Measurements from ENCODE around the gene CACNA1H. TPM values are rescaled to one million over a fixed set of nuclear protein-coding genes. Genes with fewer than 3 reads are reported as not detected.

Gene CACNA1H
- total RNA-seq, 1 donor from 2014 or later, result 10.9 TPM

DNA sequence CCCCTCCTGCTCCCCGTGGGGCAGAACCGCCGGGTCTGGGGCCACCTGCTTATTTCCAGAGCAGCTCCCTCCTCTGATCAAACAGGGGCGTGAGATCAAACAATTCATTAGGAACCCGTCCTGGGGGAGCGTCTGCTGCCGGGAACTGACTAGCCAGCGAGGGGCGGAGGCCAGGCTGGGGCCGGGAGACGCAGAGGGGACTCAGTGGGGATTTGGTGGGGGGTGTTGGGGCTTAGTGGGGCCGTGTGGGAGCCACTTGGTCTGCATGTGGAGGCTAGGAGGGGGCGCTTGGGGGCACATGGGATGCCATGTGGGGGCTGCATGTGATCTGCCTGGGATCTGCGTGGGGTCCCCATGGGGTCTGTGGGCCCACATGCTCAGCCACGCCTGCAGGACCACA lies 20.5 kb upstream of the CACNA1H start:
- no peaks in the 10 kb centered on the region for H3K4me1 ChIP-seq
- no peaks in the 10 kb centered on the region for H3K9me3 ChIP-seq
- no peak for DNase-seq
- peaks cover 4% of the 10 kb centered on the region for H3K27me3 ChIP-seq
- ATAC-seq, result no peak
- TF ChIP-seq, protein P1, sequence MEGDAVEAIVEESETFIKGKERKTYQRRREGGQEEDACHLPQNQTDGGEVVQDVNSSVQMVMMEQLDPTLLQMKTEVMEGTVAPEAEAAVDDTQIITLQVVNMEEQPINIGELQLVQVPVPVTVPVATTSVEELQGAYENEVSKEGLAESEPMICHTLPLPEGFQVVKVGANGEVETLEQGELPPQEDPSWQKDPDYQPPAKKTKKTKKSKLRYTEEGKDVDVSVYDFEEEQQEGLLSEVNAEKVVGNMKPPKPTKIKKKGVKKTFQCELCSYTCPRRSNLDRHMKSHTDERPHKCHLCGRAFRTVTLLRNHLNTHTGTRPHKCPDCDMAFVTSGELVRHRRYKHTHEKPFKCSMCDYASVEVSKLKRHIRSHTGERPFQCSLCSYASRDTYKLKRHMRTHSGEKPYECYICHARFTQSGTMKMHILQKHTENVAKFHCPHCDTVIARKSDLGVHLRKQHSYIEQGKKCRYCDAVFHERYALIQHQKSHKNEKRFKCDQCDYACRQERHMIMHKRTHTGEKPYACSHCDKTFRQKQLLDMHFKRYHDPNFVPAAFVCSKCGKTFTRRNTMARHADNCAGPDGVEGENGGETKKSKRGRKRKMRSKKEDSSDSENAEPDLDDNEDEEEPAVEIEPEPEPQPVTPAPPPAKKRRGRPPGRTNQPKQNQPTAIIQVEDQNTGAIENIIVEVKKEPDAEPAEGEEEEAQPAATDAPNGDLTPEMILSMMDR (IDR thresholded peaks at IDR 0.05), result no peak
- no peaks in the 10 kb centered on the region for H3K36me3 ChIP-seq
- no peak overlapping the region for H3K27ac ChIP-seq
- no peak overlapping the region for H3K4me3 ChIP-seq
- intact Hi-C loops (cut with DNase I), result no loop called here

DNA sequence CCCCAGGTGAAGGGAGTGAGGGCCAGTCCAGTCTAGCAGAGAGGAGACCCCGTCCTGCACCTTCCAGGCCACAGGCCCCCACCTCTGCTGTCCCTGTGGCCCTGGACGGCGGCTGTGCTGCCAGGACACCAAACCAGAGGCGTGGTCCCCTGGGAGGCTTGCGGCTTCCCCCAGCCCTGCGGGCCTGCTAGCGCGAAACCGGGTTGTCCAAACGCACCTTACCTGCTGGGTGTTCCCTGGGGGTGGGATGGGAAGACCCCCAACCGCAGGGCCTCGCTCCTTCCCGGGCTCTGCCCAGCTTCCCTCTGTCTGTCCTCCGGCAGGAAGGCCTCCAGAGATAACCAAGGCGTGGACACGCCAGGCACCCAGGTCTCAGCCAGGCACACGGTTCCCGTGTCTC lies 19.6 kb upstream of the CACNA1H start:
- ATAC-seq (no peak), DNase-seq (no peak)
- Histone ChIP-seq H3K4me3 (no peak overlapping the region), H3K4me1 (no peaks in the 10 kb centered on the region), H3K36me3 (no peaks in the 10 kb centered on the region), H3K27ac (no peak overlapping the region), H3K9me3 (no peaks in the 10 kb centered on the region), H3K27me3 (peaks cover 4% of the 10 kb centered on the region)
- intact Hi-C loops (cut with DNase I), result no loop called here
- TF ChIP-seq, protein P1 (IDR thresholded peaks at IDR 0.05), result no peak

DNA sequence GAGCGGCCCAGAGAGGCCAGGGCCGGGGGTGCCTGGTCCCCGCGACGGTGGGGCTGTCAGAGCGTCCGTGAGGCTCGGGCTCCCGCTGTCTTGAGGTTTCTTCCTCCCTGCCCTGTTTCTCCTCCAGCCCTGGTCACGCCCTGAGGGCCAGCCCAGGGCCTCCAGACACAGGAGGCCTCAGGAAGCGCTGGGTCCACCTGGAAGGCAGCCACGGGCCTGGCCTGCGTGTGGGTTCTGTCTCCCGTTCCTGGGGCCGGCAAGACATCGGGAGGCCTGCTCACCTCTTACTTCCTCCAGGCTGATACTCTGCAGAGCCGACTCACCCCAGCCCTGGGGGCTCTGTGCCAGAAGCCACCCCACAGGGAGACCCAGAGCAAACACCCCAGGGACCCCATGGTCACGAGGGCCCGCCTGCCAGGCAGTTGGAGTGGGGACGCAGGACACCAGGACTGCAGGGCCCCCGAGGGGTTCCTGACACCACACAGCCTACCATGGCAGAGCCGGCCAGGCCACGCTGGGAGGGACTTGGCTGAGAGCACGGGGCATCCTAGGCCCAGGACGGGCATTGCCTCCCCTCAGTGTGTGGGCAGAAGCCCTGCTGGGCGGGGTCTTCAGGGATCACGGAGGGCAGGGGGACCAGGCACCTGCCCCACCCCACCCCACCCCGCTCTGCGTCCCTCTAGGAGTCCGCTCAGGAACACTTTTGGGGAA lies 18.9 kb upstream of the CACNA1H start:
- Histone ChIP-seq H3K9me3 (no peaks in the 10 kb centered on the region), H3K36me3 (no peaks in the 10 kb centered on the region), H3K27ac (no peak overlapping the region), H3K4me1 (no peaks in the 10 kb centered on the region), H3K27me3 (peaks cover 4% of the 10 kb centered on the region), H3K4me3 (no peak overlapping the region)
- TF ChIP-seq, protein P1 (IDR thresholded peaks at IDR 0.05), result no peak
- intact Hi-C loops (cut with DNase I), result no loop called here
- no peak for DNase-seq
- ATAC-seq, result no peak

DNA sequence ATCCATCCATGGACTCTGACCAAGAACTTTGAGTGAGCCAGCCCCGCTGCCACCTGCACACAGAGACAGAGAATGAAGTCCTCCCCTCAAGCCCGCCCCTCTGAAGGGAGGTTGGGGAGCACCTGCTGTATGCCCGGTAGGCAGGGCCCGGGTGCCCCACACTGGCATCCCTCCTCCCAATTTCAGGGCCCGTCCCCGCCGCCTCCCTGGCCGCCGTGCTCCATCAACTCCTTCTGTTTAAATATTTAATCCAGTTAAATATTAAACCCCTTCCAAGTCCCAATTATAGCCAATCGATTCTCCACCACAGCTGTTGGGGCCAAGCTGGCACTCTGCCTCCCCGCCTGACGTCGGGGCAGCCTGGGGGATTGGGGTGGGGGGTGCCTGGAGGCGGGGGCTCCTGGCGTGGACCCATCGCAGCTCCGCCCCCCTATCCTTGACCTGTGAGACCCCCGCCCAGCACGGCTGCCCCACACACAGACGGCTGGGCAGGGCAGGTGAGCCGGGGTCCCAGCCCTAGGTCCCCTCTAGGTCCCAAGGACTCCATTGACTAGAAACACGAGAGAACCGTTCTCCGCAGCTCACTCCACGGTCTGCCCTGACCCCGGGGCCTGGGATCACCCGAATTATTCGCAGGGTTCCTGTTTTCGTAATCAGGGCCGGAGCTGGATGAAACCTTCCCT lies 18.0 kb upstream of the CACNA1H start:
- DNase-seq (no peak), ATAC-seq (no peak)
- Histone ChIP-seq H3K27ac (no peak overlapping the region), H3K27me3 (peaks cover 4% of the 10 kb centered on the region), H3K9me3 (no peaks in the 10 kb centered on the region), H3K4me1 (no peaks in the 10 kb centered on the region), H3K36me3 (no peaks in the 10 kb centered on the region), H3K4me3 (no peak overlapping the region)
- TF ChIP-seq, protein P1 (IDR thresholded peaks at IDR 0.05), result no peak
- intact Hi-C loops (cut with DNase I), result no loop called here

DNA sequence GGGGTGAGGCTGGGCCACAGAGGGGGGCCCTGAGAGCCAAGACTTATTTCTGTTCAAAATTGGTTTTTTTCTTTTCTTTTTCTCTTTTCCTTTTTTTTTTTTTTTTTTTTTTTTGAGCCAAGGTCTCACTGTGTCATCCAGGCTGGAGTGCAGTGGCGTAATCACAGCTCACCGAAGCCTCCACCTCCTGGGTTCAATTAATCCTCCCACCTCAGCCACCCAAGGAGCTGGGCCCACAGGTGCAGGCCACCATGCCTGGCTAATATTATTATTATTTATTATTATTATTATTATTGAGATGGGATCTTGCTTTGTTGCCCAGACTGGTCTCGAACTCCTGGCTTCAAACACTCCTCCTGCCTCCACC lies 17.5 kb upstream of the CACNA1H start:
- no peaks in the 10 kb centered on the region for H3K4me1 ChIP-seq
- intact Hi-C loops (cut with DNase I), result no loop called here
- no peak overlapping the region for H3K27ac ChIP-seq
- DNase-seq (no peak), ATAC-seq (no peak)
- H3K36me3 ChIP-seq, result no peaks in the 10 kb centered on the region
- no peak overlapping the region for H3K4me3 ChIP-seq
- H3K9me3 ChIP-seq, result no peaks in the 10 kb centered on the region
- TF ChIP-seq, protein P1 (IDR thresholded peaks at IDR 0.05), result no peak
- H3K27me3 ChIP-seq, result peaks cover 7% of the 10 kb centered on the region
